NCI-H2227 treated with DMSO at 0.1 percent for 48 hours (cell line): ENCODE results near the gene TFDP3.

Experiments used
- DNase-seq: peaks from one replicate; lab custom pipeline; 2025; lab: John Stamatoyannopoulos, UW

The TFDP3 gene

DNA sequence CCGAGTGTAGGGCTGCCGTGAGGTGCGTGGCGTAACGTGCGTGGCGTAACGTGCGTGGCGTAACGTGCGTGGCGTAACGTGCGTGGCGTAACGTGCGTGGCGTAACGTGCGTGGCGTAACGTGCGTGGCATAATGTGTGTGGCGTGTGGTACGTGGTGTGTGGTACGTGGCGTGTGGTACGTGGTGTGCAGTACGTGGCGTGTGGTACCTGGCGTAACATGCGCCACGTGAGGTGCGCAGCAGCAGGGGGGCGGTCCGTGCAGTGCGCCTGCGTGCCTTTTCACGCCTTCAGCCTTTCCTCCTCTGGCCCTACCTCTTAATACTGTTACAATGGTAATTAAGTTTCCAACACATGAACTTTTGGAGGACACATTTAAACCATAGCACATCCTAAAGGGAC, at the start of gene TFDP3:
TFDP3 (minus strand) TSS at position 26 of the 400 bp plus-strand sequence. CDS start 95 bp downstream, outside the sequence.
- no peak for DNase-seq

- DNase-seq: no peak
These were observed 49.5 kb upstream of the TFDP3 start for GRCh38 chrX:133267621-133268020.

DNA sequence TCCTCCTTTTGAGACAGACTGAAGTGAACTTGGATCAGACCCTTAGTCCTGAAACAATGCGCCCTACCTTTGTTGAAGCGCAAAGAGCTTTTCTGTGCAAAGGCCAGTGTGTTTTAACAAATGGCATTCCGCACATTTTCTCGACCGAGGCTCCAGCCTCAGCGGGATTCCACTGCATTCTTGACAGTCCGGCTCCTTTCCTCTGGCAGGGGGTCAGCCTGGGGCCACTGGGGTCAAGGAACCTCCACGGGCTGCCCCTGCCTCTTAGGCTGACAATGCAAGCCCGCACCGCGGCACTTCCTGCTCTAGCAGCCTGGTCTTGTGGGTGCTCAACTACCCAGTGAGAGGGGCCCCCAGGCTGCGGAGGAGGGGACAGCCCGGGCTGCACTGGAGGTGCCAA, 47.2 kb upstream of the TFDP3 start:
- no peak for DNase-seq

DNA sequence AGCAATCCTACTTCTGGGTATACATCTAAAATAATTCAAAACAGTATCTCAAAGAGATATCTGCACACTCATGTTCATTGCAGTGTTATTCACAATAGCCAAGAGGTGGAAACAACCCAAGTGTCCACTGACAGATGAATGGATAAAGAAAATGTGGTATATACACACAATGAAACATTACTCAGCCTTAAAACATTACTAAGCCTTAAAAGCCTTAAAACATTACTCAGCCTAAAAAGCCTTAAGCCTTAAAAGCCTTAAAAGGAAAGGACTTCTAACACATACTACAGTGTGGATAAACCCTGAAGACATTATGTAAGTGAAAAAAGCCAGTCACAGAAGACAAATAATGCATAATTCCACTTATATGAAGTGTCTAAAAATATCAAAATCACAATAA, 40.3 kb upstream of the TFDP3 start:
- DNase-seq: no peak

- no peak for DNase-seq
These were observed 36.5 kb upstream of the TFDP3 start for GRCh38 chrX:133254666-133255065.

- no peak for DNase-seq
These were observed 33.0 kb upstream of the TFDP3 start for GRCh38 chrX:133251204-133251603.

DNA sequence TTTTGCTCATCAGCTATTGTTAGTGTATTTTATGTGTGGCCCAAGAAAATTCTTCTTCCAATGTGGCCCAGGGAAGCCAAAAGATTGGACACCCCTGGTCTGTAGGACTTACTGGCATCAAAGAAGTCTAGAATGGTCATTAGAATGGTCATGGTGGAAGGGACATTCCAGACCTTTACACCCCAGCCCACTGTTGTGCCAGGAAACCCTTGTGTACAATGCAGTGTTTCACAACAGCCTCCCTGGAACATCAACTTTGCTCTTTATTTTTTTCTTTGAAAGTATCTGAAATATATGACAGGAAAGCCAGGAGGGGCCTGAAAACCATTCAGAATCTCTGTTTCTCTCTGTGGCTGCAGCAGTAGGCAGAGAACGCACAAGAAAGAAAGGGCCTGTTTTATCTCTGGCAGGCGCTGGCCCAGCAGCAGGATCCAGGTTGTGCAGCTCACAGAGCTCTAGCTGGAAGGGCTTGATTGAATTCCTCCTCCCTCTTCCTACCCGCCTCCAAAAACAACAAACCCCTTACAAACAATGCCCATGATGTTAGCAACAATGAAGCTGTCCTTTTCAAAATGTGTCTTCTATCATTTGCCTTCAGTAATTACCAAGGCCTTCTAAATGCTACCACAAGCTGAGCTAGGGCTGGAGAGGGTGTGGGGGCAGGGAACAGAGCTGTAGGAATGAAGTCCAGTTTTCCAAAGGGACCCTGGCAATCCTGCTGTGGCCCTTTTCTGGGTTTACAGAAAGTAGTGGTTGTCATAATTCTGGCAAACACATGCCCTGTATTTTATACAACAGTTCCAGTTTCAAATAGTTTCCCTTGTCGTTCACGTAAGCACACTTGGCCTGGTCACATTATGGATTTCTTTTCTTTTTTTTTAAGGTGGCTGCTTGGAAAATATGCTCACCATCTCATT, 32.3 kb upstream of the TFDP3 start:
- DNase-seq: no peak

DNA sequence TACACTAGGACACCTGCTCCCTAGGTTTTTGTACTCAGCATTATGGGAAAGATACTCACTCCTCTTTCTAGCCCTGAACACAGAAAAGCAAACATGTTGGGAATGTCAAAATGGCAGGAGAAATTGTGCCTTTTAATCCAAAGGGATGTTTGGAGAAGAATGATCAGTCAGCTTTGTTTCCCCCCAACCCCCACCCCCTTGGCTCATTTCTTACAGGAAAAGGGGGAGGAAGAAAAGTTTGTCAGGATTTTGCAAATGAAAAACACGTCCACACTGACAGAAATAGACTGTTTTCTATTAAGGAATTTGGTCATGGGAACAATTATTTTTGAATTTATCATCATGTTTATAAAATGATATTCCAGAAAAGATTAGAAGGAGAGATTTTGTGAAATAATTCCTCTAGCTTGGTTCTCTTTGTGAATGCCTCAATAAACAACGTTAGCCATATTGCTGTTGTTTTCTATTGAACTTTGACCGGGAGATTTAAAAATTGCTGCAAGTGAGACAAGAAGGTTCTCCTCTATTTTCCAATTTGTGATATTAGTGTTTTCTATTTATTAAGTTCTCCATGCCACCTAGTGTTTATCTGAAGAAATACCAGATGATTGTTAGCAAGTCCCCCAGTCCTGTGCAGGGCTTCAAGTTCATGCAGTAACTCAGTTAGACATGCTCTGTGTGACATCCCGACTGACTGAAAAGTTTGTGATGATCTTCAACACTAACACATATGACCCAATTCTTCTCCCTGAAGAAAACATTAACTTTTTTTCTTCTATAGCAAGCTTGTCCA, 31.3 kb upstream of the TFDP3 start:
- no peak for DNase-seq

GRCh38 chrX:133248177-133248576, 30.0 kb upstream of the TFDP3 start:
- no peak for DNase-seq

DNA sequence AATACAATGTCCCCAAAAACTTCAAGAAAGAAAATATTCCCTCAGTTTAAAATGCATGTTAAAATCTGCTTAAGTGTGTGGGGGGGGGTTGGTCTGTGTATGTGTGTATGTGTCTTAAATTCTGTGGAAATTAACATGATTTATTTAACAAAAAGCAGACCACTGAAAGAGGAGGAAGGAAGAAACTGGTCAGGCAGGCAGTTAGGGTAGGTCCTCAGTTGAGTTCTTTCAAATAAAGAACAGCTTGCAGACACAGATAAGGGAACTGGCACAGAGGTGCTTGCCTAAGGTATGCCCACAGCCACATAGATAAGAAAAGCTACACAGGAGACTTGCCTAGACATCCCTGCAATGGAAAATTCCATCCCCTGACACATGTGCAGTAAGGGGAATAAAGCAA, 28.8 kb upstream of the TFDP3 start:
- DNase-seq: no peak

DNA sequence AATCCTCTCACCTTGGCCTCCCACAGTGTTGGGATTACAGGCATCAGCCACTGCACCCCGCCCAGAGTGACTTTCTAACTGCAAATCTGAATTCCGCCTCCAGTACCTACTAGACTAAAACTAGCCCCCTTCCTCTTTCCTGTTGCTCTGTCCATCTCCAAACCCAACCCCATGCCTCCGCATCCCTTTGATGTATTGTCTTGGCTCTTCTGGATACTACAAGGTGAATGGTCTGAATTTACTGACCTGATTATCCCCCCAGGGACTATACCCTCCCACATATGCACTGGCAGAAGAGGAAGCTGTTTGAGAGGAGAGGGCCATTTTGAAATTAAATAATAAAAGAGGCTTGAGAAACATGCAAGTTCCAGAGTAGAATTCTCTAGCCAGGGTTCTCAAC, 17.7 kb upstream of the TFDP3 start:
- DNase-seq: no peak

- DNase-seq: no peak
These were observed 14.2 kb upstream of the TFDP3 start for GRCh38 chrX:133232331-133232730.

DNA sequence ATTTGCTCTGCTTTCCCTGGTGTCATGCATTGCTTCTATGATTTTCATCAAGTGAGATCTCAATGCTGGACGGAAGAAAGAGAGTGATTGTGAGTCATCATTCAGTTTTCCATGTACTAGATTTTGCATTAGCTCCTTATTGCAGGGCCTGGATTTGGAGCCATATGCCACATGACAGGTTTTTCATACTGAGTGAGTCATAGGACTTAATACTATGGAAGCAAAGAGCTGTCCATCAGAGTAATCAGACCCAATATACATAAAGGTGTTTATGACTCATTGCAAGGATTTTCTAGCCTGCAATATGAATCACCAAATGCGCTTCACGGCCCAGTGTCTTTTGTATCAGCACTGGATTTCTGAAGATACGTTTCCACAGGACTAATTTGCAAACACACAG, 11.2 kb upstream of the TFDP3 start:
- no peak for DNase-seq

DNA sequence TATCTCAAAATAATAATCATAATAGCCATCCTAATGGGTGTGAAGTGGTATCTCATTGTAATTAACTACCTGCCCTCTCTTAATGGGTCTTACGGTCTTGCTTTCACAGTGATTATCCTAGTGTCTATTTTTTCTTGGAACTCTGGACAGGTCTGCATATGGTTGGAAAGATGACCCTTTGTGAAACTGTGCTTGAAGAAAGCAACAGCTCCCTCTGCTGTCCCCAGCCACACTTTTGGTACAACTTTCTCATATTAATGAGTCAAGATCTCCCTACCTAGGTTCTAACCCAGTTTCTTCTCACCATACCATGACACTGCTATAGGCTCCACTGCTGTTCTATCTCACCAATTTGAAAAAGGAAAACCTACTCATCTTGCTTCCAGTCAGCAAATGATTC, 2.4 kb downstream of the TFDP3 start:
- DNase-seq: no peak

DNA sequence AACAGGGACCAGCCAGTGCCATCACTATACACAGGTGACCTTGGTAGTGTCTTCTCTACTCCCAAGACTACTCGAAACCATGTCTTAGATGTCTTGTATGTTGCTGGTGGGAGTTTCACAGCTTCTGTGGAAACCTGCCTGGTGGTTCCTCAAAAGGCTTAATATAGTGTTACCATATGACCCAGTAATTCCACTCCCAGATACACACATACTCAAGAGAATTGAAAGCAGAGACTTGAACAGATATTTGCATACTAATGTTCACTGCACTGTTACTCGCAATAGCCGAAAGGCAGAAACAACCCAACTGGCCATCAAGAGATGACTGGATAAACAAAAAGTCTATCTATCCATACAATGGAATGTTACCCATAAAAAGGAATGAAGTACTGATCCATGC, 3.1 kb downstream of the TFDP3 start:
- DNase-seq: no peak

DNA sequence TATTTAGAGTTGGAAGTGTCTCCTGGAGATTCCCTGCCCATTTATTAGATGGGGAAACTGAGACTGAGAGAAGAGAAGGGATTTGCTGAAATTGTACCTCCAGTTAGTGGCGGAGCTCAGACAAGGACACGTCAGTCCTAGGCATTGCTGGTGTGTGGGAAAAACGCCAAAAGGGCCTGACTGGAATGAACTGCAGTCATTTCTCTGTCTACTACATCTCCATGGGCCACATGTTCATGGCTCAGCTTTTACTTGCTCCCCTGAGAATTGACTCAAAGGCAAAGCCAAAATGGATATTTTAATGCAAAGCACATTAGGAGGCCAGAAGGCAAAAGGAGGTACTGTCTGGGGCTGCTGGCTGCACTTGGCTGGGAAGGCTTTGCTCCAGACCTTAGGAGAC, 3.9 kb downstream of the TFDP3 start:
- no peak for DNase-seq

GRCh38 chrX:133213117-133213516, 5.0 kb downstream of the TFDP3 start:
- no peak for DNase-seq

- no peak for DNase-seq
These were observed 10.4 kb downstream of the TFDP3 start for GRCh38 chrX:133207751-133208150.

GRCh38 chrX:133191739-133192039, 26.5 kb downstream of the TFDP3 start:
- no peak for DNase-seq

GRCh38 chrX:133190877-133191738, 27.0 kb downstream of the TFDP3 start:
- DNase-seq: no peak

GRCh38 chrX:133189195-133189594, 29.0 kb downstream of the TFDP3 start:
- DNase-seq: no peak

GRCh38 chrX:133188631-133189030, 29.5 kb downstream of the TFDP3 start:
- DNase-seq: no peak
